ES-I3 (cell line): Measurements from ENCODE around the gene ANKRD27.
"Not testable (repeated sequence)": the region's sequence is repeated elsewhere in the genome, so short reads cannot be mapped to it uniquely, and the experiment has no call there.

Experiments used
- H3K36me3 ChIP-seq: 2 replicates; pipeline ENCODE4 v1.6.1; 2013; ENCODE audit warnings: mild to moderate bottlenecking, low read length, control low read depth, moderate library complexity; ENCODE audit not compliant: insufficient read depth
- H3K4me1 ChIP-seq: 2 replicates; pipeline ENCODE4 v1.6.1; 2013; ENCODE audit warnings: mild to moderate bottlenecking, control low read depth, low read length; ENCODE audit not compliant: insufficient read depth
- H3K9ac ChIP-seq: 2 replicates; pipeline ENCODE4 v1.6.1; 2013; ENCODE audit warnings: low read depth, mild to moderate bottlenecking, low read length, moderate library complexity
- H3K9me3 ChIP-seq: 2 replicates; pipeline ENCODE4 v1.6.1; 2013; ENCODE audit warnings: mild to moderate bottlenecking, low read length, moderate library complexity; ENCODE audit not compliant: control insufficient read depth, insufficient read depth

The ANKRD27 gene

GRCh38 chr19:32676895-32677359, 1.9 kb upstream of the ANKRD27 start:
- peak overlapping the region; percentile 61; the same call in 1 of the 2 replicates for H3K9ac ChIP-seq
- peaks cover 4% of the 10 kb centered on the region; the same call in 1 of the 2 replicates for H3K4me1 ChIP-seq
- H3K9me3 ChIP-seq = no peaks in the 10 kb centered on the region
- no peaks in the 10 kb centered on the region for H3K36me3 ChIP-seq

GRCh38 chr19:32676186-32676894, 1.4 kb upstream of the ANKRD27 start:
- H3K9me3 ChIP-seq = no peaks in the 10 kb centered on the region
- peaks cover 4% of the 10 kb centered on the region; the same call in 1 of the 2 replicates for H3K4me1 ChIP-seq
- H3K9ac ChIP-seq = peak overlapping the region; percentile 61; the same call in 1 of the 2 replicates
- H3K36me3 ChIP-seq = no peaks in the 10 kb centered on the region

DNA sequence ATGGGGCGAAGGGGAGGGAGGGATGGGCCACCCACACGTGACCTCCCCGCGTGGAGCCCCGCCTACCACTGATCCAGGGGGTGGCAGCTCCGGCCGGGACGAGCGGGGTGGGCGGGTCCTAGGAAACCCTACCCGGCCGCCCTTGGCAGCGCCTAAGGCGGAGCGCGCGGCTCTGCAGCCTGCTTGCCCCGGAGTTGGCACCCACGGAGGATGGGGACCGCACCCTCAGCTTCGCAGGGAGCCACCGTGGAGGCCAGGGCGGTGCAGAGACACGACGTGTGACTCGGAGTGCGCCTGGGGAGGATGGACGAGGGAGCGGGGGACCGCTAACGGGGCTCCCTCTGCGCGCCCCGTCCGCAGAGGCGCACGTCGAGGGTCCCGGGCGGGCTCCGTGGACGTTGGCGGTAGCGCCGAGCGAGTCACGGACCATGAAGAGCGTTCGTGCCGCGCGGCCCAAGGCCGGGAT, 773 bp upstream of the ANKRD27 start, which contains the start of gene RGS9BP:
Gene RGS9BP (plus strand): TSS at position 129 of the 466 bp plus-strand sequence. CDS start 416 bp downstream, outside the sequence.
- peaks cover 4% of the 10 kb centered on the region; the same call in 1 of the 2 replicates for H3K4me1 ChIP-seq

DNA sequence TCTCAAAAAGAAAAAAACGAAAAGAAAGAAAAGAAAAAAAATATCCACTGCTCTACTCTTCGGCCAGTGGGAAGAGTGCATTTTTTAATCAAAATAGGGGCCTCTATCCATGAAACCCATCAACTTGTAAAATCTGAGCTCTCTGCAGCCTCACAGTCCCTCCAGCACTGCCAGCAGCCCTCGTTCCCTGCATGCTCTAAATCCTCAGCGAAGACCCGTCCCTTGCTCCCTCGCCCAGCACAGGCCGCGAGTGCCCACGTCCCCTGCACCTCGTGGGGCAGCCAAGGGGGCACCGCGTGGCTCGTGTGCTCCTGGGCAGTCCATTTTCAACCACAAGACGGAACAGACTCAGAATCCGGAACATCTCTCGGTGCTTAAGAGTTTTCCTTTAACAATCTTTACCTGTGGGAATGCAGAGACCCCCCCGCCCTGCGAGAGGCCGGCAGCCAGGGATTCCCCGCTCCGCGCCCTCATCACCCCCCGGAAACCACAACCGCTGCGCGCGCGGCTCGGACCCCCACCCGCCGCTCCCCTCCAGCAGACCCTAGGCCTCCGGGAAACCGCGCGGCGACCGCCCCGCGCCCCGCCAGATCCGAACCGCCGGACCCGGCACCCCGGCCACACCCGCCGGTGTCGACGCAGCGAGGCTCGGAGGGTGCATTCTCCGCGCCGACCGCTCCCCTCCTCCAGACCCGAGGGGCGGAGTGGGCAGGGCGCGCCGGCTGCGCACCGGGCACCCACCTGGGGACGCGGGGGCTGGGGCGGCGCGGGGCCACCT, 638 bp downstream of the ANKRD27 start:
- peaks cover 4% of the 10 kb centered on the region; the same call in 1 of the 2 replicates for H3K4me1 ChIP-seq
- no peaks in the 10 kb centered on the region for H3K9me3 ChIP-seq
- H3K9ac ChIP-seq = peak overlapping the region; percentile 61
- no peaks in the 10 kb centered on the region for H3K36me3 ChIP-seq

More for the DNA sequence above, 773 bp upstream of the ANKRD27 start, which contains the start of gene RGS9BP:
- no peaks in the 10 kb centered on the region for H3K9me3 ChIP-seq
- peak within 1 kb of the TSS; percentile 61 for H3K9ac ChIP-seq
- no peaks in the 10 kb centered on the region for H3K36me3 ChIP-seq

GRCh38 chr19:32673573-32673972, 1.4 kb downstream of the ANKRD27 start:
- H3K4me1 ChIP-seq = peaks cover 4% of the 10 kb centered on the region; the same call in 1 of the 2 replicates
- peak overlapping the region; percentile 61; the same call in 1 of the 2 replicates for H3K9ac ChIP-seq

GRCh38 chr19:32672841-32673240, 2.1 kb downstream of the ANKRD27 start:
- H3K9ac ChIP-seq = no peak overlapping the region
- H3K36me3 ChIP-seq = no peaks in the 10 kb centered on the region
- no peaks in the 10 kb centered on the region for H3K9me3 ChIP-seq
- H3K4me1 ChIP-seq = peaks cover 4% of the 10 kb centered on the region; the same call in 1 of the 2 replicates

More at GRCh38 chr19:32673573-32673972, 1.4 kb downstream of the ANKRD27 start:
- Histone ChIP-seq H3K9me3 (no peaks in the 10 kb centered on the region), H3K36me3 (no peaks in the 10 kb centered on the region)

DNA sequence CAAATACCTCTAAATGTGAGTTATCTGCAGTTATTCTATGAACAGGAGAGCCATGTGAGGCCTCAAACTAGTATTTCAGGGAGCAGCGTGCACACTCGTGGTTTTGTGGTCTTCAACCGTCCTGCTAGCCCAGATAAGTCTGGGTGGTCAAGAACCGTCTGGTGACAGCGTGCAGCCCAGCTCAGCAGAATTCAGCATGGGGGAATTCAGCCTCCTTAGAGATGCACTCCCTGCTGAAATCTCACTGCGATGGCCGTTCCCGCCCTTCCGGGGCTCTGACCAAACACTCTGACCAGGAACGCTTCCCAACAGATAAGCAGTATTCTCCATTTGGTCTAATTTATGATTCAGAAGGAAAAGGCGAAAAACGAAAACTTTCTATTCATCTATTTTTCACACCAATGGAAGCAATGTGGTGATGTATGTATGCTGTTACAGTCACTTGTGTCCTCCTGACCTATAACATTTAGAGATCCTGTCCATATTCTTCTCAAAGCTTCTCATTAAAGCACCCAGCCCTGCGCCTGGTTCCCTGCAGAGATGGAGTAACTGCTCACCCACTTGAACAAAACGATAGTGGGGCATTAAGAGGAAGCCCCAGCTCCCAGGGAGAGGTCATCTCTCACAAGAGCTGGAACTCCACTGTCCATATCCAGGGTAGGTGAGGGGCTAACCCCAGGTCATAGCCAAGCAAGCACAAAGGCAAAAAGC, 2.9 kb downstream of the ANKRD27 start:
- Histone ChIP-seq H3K9me3 (no peaks in the 10 kb centered on the region), H3K9ac (no peak overlapping the region), H3K4me1 (peaks cover 4% of the 10 kb centered on the region; the same call in 1 of the 2 replicates), H3K36me3 (no peaks in the 10 kb centered on the region)

DNA sequence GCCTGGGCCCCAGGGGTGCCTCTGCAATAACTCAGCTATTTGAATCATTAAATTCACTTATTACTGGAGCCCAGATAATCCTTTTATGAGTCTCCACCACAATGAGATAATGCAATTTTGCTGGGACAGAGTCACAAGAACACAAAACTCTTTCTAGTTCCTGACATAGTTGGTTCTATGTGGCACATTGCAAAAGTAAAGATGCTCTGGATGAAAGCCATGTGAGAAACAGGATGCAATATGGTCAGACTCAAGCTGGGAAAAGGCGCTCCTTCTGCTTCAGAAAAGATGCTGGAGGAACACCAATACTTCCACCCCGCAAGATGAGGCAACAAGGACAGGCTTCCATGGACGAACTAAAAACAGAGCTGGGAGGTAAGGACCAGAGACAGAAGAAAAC, 5.7 kb downstream of the ANKRD27 start:
- no peak overlapping the region for H3K9ac ChIP-seq
- H3K4me1 ChIP-seq = peaks cover 4% of the 10 kb centered on the region; the same call in 1 of the 2 replicates
- no peaks in the 10 kb centered on the region for H3K9me3 ChIP-seq
- H3K36me3 ChIP-seq = peaks cover 5% of the 10 kb centered on the region

- no peak overlapping the region for H3K9ac ChIP-seq
- no peaks in the 10 kb centered on the region for H3K9me3 ChIP-seq
- peaks cover 5% of the 10 kb centered on the region for H3K36me3 ChIP-seq
- H3K4me1 ChIP-seq = no peaks in the 10 kb centered on the region
Measured at GRCh38 chr19:32666084-32666483, 8.9 kb downstream of the ANKRD27 start.

GRCh38 chr19:32662186-32662585, 12.8 kb downstream of the ANKRD27 start:
- no peaks in the 10 kb centered on the region for H3K9me3 ChIP-seq
- H3K9ac ChIP-seq = no peak overlapping the region
- H3K4me1 ChIP-seq = no peaks in the 10 kb centered on the region
- peaks cover 5% of the 10 kb centered on the region for H3K36me3 ChIP-seq

DNA sequence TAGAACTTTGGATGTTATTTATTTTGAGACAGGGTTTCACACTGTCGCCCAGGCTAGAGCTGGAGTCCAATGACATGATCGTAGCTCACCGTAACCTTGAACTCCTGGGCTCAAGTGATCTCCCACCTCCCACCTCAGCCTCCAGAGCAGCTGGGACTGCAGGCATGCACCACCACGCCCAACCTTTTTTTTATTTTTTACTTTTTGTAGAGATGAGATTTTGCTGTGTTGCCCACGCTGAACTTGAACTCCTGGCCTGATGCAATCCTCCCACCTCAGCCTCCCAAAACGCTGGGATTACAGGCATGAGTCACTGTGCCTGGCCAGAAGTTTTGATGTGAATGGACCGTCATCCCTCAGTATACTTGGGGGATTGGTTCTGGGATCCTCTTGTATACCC, 13.7 kb downstream of the ANKRD27 start:
- H3K36me3 ChIP-seq = peaks cover 3% of the 10 kb centered on the region
- no peak overlapping the region for H3K9ac ChIP-seq

GRCh38 chr19:32658527-32658926, 16.5 kb downstream of the ANKRD27 start:
- Histone ChIP-seq H3K9ac (no peak overlapping the region), H3K36me3 (no peaks in the 10 kb centered on the region; the same call in none of the 2 replicates), H3K4me1 (no peaks in the 10 kb centered on the region)

More for the DNA sequence above, 13.7 kb downstream of the ANKRD27 start:
- Histone ChIP-seq H3K4me1 (no peaks in the 10 kb centered on the region), H3K9me3 (no peaks in the 10 kb centered on the region)

GRCh38 chr19:32658075-32658474, 16.9 kb downstream of the ANKRD27 start:
- Histone ChIP-seq H3K9ac (no peak overlapping the region), H3K4me1 (no peaks in the 10 kb centered on the region), H3K9me3 (no peaks in the 10 kb centered on the region), H3K36me3 (no peaks in the 10 kb centered on the region; the same call in none of the 2 replicates)

More at GRCh38 chr19:32658527-32658926, 16.5 kb downstream of the ANKRD27 start:
- no peaks in the 10 kb centered on the region for H3K9me3 ChIP-seq

- H3K4me1 ChIP-seq, H3K9ac ChIP-seq, H3K9me3 ChIP-seq, H3K36me3 ChIP-seq: not testable (repeated sequence)
Measured at GRCh38 chr19:32656379-32656778, 18.6 kb downstream of the ANKRD27 start.
